ENCODE data around the gene IGSF21.
A peak's percentile ranks its signal among the peaks of the same experiment; 100 is the strongest.

The IGSF21 gene

GRCh38 chr1:18325136-18325535, 217.5 kb downstream of the IGSF21 start:
- DNase-seq (ENCODE audit: low spot score) = no peak

DNA sequence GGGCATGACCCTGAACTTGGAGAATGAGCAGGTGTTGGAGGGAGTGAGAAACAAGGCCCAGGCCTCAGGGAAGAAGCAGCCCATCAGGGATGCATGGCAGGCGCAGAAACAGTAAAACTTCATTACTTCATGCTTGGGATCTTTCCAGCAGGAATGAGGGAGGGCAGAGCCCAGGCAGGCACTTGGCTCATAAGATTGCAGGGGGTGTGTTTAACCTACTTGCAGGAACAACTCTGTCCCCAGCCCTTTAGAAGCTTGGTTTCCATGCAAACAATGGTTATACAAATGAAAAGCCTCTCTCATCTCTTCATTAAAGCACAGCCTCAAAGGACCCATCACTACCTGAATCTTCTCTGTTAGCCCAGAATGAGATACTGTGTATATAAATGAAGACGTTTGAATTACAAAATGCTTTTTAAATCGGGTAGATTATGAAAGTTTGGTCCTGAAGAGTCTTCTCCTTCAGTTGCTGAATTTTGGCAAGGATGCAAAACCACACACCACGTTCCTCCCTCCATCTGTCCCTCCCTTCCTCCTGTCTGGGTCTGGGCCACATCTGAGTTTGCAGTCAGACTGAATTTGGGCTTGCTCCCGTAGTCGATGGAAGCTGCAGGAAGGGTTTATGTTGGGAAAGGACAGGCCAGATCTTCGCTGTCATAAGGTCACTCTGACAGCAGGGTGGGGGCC, 218.8 kb downstream of the IGSF21 start:
- DNase-seq (ENCODE audit: low spot score) = no peak

DNA sequence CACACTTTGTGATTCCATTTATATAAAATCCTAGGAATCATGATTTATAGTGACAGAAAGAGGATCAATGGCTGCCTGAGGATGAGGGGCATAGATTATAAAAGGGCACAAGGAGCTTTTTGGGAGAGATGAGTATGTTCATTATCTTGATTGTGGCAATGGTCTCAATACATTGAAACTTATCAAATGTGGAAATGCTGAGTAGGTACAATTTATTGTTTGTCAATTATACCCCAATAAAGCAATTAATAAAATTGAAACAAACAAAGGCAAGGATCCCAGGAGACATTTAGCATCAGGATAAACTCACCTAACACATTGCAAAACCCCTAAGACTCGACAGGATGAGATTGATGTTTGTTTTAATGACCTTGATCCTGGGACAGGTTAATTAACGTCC, 220.1 kb downstream of the IGSF21 start:
- DNase-seq (ENCODE audit: low spot score) = no peak

DNA sequence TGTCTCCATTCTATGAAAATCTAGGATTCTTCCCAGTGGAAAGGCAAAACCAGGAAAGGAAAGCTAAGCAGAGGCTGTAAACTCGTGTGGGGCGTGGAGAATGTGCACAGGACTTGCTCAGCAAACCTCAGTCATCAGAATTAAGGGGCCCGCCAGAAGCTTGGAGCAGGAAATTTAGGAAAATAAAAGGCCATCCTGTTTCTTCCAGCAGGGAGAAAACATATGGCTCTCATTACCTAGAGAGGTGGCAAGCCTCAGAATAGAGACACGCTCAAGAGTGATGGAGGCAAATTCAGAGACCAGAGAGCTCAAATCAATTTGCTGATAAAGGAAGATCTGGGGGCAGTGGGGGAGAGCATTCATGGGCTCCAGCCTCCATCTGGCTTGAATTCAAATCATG, 221.2 kb downstream of the IGSF21 start:
- DNase-seq (ENCODE audit: low spot score) = no peak

- no peak for DNase-seq (ENCODE audit: low spot score)
Measured at GRCh38 chr1:18329469-18330253, 222.1 kb downstream of the IGSF21 start.

- DNase-seq (ENCODE audit: low spot score) = no peak
Measured at GRCh38 chr1:18332576-18332975, 225.0 kb downstream of the IGSF21 start.

DNA sequence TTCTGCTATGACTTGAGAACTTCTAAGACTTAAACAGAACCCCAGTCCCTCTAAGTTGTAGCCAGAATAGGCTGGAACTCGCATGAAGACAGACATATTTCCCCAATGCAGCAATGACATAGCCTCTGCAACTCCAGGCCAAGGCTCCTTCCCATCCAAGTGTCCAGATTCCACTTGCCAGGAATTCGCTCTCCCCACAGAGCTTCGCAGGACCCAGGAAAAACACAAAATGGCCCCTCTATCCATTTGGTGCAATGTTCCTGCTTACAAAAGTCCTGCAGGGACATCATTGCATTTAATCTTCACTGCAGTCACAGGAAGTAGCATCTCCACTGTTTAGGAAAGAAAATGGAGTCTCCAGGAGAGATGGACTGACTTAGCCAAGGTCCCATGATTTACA, 225.6 kb downstream of the IGSF21 start:
- DNase-seq (ENCODE audit: low spot score) = no peak

- no peak for DNase-seq (ENCODE audit: low spot score)
Measured at GRCh38 chr1:18336801-18337200, 229.2 kb downstream of the IGSF21 start.

- no peak for DNase-seq (ENCODE audit: low spot score)
Measured at GRCh38 chr1:18337757-18338156, 230.2 kb downstream of the IGSF21 start.

DNA sequence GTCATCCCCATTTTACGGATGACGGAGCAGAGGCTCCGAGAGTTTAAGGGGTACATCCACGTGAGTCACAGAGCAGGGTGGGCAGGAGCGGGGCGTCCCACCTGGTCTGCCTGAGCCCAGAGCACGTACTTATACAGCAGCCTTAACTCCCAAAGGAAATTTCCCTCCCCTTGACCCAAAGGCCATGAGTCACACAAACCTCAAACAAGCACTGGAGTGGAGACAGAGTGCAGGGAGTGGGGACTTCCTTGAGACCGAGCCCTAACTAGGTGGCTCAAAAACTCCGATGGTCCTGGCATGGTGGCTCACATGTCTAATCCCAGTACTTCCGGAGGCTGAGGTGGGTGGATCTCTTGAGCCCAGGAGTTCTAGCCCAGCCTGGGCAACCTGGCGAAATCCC, 231.6 kb downstream of the IGSF21 start:
- DNase-seq (ENCODE audit: low spot score) = no peak

DNA sequence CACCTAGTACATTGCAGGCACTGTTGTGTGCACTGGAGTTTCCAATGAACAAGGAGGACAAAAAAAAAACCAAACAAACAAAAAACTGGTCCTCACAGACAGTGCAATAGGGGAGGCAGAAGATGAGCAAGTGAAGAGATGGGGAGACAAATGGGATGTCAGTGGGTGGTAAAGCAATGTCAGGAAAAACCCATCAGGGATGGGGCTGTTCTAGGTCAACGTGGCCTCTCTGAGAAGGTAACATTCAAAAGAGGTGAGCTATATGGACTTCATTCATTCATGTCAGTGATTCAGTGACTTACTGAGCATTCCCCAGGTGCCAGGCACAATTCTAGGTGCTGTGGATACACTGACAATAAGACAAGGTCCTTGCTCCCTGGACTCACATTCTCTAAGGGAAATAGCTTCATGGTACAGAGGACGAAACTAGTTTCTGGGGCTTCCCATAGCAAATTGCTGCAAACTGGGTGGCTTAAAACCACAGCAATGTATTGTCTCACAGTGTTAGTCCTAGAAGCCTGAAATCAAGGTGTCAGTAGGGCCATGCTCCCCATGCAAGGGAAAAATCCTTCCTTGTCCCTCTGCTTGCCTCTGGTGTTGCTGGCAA, 232.7 kb downstream of the IGSF21 start:
- no peak for DNase-seq (ENCODE audit: low spot score)

GRCh38 chr1:18340787-18341186, 233.2 kb downstream of the IGSF21 start:
- no peak for DNase-seq (ENCODE audit: low spot score)

GRCh38 chr1:18341291-18342069, 233.9 kb downstream of the IGSF21 start:
- DNase-seq (ENCODE audit: low spot score) = no peak

- DNase-seq (ENCODE audit: low spot score) = no peak
Measured at GRCh38 chr1:18342744-18343143, 235.1 kb downstream of the IGSF21 start.

GRCh38 chr1:18343581-18343980, 236.0 kb downstream of the IGSF21 start:
- no peak for DNase-seq (ENCODE audit: low spot score)

- peak; percentile 95 for DNase-seq (ENCODE audit: low spot score)
Measured at GRCh38 chr1:18344755-18345154, 237.2 kb downstream of the IGSF21 start.

DNA sequence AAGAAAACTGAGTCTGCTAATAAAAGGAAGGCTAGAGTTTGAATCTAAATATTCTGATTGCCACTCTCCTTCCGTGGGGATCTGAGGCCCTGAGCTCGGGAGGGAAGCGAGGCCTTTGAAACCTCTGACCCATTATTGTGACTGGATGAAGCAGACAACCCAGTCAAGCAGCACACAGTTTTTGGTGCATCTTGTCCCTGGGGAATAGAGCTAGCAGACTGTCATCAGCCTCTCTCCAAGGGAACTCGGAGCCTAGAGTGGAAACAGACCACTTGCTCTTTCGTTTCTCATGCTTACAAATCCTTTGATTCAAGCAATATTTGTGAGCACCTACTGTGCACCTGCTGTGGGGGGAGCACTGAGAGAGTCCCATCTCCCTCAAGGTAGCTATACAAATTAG, 240.0 kb downstream of the IGSF21 start:
- no peak for DNase-seq (ENCODE audit: low spot score)

DNA sequence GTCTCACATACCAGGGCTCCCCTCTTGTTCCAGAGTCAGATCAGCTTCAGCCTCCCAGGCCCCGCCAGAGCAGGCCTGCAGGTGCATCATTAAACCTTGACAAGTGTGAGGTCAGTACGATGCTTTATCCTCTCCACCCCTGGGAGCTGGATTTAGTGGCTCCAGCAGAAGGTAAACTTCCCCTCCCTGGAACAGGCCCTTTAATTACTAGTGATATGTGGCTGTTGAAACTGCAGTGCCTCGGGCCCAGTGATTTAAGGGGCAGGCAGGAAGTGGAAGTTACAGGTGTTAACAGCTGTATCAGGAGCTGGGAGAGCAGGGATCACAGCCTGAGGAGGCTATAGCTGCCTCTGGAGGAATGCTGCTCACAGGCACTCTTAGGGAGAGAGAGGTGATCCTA, 240.8 kb downstream of the IGSF21 start:
- no peak for DNase-seq (ENCODE audit: low spot score)

GRCh38 chr1:18350747-18351146, 243.1 kb downstream of the IGSF21 start:
- no peak for DNase-seq (ENCODE audit: low spot score)

DNA sequence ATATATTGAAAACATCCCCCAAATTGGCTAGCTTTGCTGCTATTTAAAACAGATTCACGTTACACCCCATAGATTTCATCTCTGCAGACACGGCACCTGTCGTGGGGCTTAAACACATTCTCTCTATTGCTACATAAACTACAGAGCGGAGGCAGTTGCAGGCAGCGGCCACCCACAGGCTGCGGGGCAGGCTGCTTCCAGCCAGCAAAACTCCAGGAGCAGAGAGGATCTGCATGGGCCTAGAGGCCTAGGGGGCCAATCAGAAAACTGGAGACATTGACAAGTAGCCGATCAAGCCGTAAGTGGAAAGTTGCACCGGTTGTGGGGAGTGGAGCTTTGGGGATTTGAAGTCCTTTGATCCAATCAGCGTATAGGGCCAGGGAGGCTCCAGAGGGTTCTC, 244.1 kb downstream of the IGSF21 start:
- DNase-seq (ENCODE audit: low spot score) = peak; percentile 13

DNA sequence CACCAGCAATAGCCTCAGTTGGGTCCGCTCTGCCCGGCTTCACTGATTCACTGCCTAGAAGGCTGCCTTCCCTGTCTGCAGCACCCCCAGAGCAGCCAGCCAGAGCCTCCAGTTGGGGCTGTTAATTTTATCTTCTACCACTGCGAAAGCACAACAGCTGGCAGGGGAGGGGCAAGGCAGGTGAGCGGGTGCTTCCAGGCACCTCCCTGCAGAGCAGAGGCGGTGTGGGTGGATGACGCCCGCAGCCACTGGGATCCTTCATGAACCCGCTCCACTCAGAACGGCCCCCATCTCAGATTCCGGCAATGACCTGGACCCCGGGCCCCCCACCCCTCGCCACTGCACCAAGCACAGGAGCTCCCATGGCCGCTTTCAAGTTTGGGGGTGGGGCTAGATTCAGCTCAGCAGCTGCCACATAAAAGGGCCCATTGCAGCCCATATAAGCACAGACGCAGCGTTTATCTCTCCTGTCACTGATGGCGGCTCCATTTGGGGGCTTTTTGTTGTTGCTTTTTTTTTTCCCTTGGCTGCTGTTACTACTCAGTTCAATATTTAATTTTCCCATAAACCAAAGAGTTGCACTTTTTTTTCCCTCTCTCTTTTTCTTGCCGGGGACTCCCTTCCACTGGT, 245.2 kb downstream of the IGSF21 start:
- DNase-seq (ENCODE audit: low spot score) = no peak

DNA sequence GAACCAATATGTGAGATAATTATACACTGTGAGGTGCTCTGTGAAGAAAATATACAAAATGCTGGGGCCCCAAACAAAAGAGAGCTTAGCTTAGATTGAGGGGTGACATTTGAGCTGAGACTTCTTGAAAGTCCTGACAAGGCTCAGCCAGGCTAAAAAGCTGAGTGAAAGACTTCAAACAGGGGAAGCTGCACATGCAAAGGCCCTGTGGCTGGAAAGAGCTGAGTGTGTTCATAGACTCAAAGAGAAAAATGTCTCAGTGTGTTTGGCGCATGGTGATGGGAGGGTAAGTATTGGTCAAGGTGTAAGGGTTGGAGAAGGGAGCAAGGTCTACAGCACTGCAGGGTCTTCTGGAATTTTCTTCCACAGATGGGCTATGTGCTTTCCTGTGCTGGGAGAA, 245.9 kb downstream of the IGSF21 start:
- no peak for DNase-seq (ENCODE audit: low spot score)
